GM21723 (cell line): ENCODE measurements around the gene MIEF2.

ENCODE experiments used
- ATAC-seq: cut with Tn5 transposase; IDR thresholded peaks from one replicate; pipeline ENCODE4 v1.9.1; 2021; ENCODE audit warnings: mild to moderate bottlenecking, moderate library complexity; ENCODE audit not compliant: unreplicated experiment

Gene MIEF2

GRCh38 chr17:18234853-18235380 lies 25.5 kb upstream of the MIEF2 start:
- ATAC-seq: no peak

GRCh38 chr17:18235743-18236256 lies 24.7 kb upstream of the MIEF2 start:
- ATAC-seq: no peak

GRCh38 chr17:18236494-18236893 lies 24.0 kb upstream of the MIEF2 start:
- ATAC-seq: no peak

- no peak for ATAC-seq
Measured at GRCh38 chr17:18237461-18237860, 23.0 kb upstream of the MIEF2 start.

- no peak for ATAC-seq
Measured at GRCh38 chr17:18238299-18238698, 22.2 kb upstream of the MIEF2 start.

- no peak for ATAC-seq
Measured at GRCh38 chr17:18240449-18240848, 20.0 kb upstream of the MIEF2 start.

GRCh38 chr17:18241229-18241871 lies 19.1 kb upstream of the MIEF2 start:
- ATAC-seq: no peak

- no peak for ATAC-seq
Measured at GRCh38 chr17:18245038-18245776, 15.3 kb upstream of the MIEF2 start.

- no peak for ATAC-seq
Measured at GRCh38 chr17:18246109-18246725, 14.2 kb upstream of the MIEF2 start.

GRCh38 chr17:18246880-18247612 lies 13.4 kb upstream of the MIEF2 start:
- no peak for ATAC-seq

GRCh38 chr17:18247613-18248001 lies 12.9 kb upstream of the MIEF2 start:
- ATAC-seq: no peak

- ATAC-seq: no peak
Measured at GRCh38 chr17:18248300-18248731, 12.1 kb upstream of the MIEF2 start.

- no peak for ATAC-seq
Measured at GRCh38 chr17:18248811-18249210, 11.7 kb upstream of the MIEF2 start.

GRCh38 chr17:18250259-18250658 lies 10.2 kb upstream of the MIEF2 start:
- ATAC-seq: no peak

GRCh38 chr17:18250708-18251107 lies 9.8 kb upstream of the MIEF2 start:
- ATAC-seq: no peak

GRCh38 chr17:18251204-18251603 lies 9.3 kb upstream of the MIEF2 start:
- no peak for ATAC-seq

GRCh38 chr17:18252160-18252559 lies 8.3 kb upstream of the MIEF2 start:
- no peak for ATAC-seq

GRCh38 chr17:18253187-18253884 lies 7.1 kb upstream of the MIEF2 start:
- ATAC-seq: no peak

- no peak for ATAC-seq
Measured at GRCh38 chr17:18253947-18254821, 6.3 kb upstream of the MIEF2 start.
